HFFc6 (cell line): ENCODE measurements around the gene ITGB6. TPM values are rescaled to one million over a fixed set of nuclear protein-coding genes. Genes with fewer than 3 reads are reported as not detected.
A peak's percentile ranks its signal among the peaks of the same experiment; 100 is the strongest.

Source experiments
- DNase-seq: peaks from one replicate; pipeline ENCODE4 v3.0.0-alpha.2; 2018
- H3K27ac Mint-ChIP-seq: 2 replicates; pipeline ENCODE4 v1.8.0; 2020; ENCODE audit warnings: mild to moderate bottlenecking, mixed read lengths
- H3K27me3 Mint-ChIP-seq: 2 replicates; pipeline ENCODE4 v1.8.0; 2021; ENCODE audit warnings: mild to moderate bottlenecking, moderate library complexity, mixed read lengths; ENCODE audit not compliant: insufficient read depth
- H3K36me3 Mint-ChIP-seq: 2 replicates; pipeline ENCODE4 v1.8.0; 2021; ENCODE audit warnings: low read depth, mixed read lengths
- H3K4me1 Mint-ChIP-seq: 2 replicates; pipeline ENCODE4 v1.8.0; 2020; ENCODE audit warnings: low read depth, mixed read lengths
- H3K4me3 Mint-ChIP-seq: 2 replicates; pipeline ENCODE4 v1.8.0; 2020; ENCODE audit warnings: mild to moderate bottlenecking, moderate library complexity, mixed read lengths
- H3K9me3 Mint-ChIP-seq: 2 replicates; pipeline ENCODE4 v1.8.0; 2020; ENCODE audit warnings: mild to moderate bottlenecking, mixed read lengths
- total RNA-seq, 6 experiments: library from RNA; stranded (reverse); fragmentation: NEBNext Ultra II Directional; extraction: Animal tissue kit (Norgen Biotek cat#: 25700); gene quantifications; 2 replicates in 1 of 6; 3 replicates in 5 of 6; pipeline ENCODE4 v1.2.3, GENCODE V29; 2021
- TF ChIP-seq, protein P1 (sequence below): fragments of 200-600 bp; sonication (generic); IDR thresholded peaks from 2 replicates; pipeline ENCODE4 v1.5.0; 2021; ENCODE audit warnings: antibody characterized with exemption, mild to moderate bottlenecking

The ITGB6 gene
- total RNA-seq, 6 experiments from 2014 or later, result 0.33 TPM; not detected in 4

DNA sequence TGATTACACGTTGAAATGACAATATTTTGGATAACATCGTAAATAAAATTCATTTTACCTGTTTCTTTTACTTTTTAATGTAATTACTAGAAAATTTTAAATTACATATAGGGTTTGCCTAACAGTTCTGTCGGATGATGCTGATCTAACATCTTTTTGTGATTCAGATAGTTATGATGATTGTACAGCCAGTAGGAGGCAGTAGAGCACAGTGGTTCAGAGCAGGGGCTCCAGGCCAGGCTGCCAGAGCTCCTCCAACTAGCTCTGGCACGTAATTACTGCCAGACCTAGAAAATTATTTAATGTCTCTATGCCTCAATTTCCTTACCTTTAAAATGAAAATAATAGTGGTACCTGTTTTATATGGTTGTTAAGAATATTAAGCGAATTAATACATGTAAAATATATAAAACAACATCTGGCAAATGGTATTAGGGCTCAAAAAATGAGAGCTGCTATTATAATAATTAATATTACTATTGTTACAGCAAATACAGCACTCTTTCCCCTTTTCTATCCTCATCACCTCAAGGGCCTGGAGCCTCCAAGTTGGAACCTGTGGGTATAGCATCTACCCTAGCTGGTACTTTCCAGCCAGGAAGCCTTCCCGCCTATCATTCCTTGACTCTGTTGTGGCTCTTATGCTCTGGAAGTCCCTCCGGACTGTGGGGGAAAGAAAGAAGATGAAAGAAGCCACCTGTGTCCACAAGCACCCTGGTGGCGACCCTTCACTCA, 90.0 kb downstream of the ITGB6 start:
- no peak overlapping the region for H3K4me3 Mint-ChIP-seq
- no peaks in the 10 kb centered on the region for H3K27me3 Mint-ChIP-seq
- no peaks in the 10 kb centered on the region for H3K9me3 Mint-ChIP-seq
- H3K4me1 Mint-ChIP-seq, result peaks cover 9% of the 10 kb centered on the region
- TF ChIP-seq, protein P1, sequence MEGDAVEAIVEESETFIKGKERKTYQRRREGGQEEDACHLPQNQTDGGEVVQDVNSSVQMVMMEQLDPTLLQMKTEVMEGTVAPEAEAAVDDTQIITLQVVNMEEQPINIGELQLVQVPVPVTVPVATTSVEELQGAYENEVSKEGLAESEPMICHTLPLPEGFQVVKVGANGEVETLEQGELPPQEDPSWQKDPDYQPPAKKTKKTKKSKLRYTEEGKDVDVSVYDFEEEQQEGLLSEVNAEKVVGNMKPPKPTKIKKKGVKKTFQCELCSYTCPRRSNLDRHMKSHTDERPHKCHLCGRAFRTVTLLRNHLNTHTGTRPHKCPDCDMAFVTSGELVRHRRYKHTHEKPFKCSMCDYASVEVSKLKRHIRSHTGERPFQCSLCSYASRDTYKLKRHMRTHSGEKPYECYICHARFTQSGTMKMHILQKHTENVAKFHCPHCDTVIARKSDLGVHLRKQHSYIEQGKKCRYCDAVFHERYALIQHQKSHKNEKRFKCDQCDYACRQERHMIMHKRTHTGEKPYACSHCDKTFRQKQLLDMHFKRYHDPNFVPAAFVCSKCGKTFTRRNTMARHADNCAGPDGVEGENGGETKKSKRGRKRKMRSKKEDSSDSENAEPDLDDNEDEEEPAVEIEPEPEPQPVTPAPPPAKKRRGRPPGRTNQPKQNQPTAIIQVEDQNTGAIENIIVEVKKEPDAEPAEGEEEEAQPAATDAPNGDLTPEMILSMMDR, result peak; percentile 95
- no peak overlapping the region for H3K27ac Mint-ChIP-seq
- H3K36me3 Mint-ChIP-seq, result no peaks in the 10 kb centered on the region
- DNase-seq, result peak; percentile 79

DNA sequence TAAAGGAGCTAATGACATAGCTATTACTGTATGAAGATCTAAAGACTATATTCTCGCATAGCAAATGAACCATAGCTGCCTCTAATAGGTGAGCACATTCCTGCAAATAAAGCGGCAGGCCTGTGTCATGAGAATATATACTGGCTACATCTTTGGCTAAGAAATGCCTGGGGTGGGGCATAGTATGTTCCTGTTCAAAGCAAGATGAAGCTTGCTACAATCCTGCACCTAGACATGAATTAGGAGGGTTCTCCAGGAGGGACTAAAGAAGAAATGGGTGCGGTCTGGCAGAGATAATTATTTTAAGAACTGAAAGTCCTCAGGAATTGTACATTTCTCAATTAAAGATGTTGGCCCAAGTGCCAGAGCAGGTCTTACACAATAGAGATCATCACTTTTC, 90.8 kb downstream of the ITGB6 start:
- H3K9me3 Mint-ChIP-seq, result no peaks in the 10 kb centered on the region
- H3K27me3 Mint-ChIP-seq, result no peaks in the 10 kb centered on the region
- no peak overlapping the region for H3K4me3 Mint-ChIP-seq
- peaks cover 8% of the 10 kb centered on the region for H3K4me1 Mint-ChIP-seq
- no peak overlapping the region for H3K27ac Mint-ChIP-seq
- TF ChIP-seq, protein P1, result no peak
- no peaks in the 10 kb centered on the region for H3K36me3 Mint-ChIP-seq
- no peak for DNase-seq

DNA sequence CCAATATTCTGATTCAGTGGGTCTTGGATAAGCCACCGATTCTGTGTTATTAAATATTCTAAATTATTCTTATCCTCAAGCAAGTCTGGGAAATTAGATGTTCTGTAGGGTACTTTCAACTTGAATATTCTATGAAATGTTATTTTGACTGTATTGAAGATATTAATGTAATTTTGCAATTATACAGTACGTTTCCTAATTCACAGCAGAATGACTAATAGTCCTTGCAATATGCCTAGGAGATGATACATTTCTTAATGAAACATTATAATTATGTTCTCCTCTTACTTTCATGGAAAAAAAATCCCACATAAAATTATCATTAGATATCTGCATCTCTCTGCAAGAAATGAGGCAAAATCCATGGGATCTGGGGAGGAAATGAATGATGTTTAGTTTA, 91.4 kb downstream of the ITGB6 start:
- H3K9me3 Mint-ChIP-seq, result no peaks in the 10 kb centered on the region
- no peaks in the 10 kb centered on the region for H3K27me3 Mint-ChIP-seq
- DNase-seq, result no peak
- TF ChIP-seq, protein P1, result no peak
- no peaks in the 10 kb centered on the region for H3K36me3 Mint-ChIP-seq
- peaks cover 10% of the 10 kb centered on the region; the same call in 1 of the 2 replicates for H3K4me1 Mint-ChIP-seq
- no peak overlapping the region for H3K4me3 Mint-ChIP-seq
- H3K27ac Mint-ChIP-seq, result no peak overlapping the region

DNA sequence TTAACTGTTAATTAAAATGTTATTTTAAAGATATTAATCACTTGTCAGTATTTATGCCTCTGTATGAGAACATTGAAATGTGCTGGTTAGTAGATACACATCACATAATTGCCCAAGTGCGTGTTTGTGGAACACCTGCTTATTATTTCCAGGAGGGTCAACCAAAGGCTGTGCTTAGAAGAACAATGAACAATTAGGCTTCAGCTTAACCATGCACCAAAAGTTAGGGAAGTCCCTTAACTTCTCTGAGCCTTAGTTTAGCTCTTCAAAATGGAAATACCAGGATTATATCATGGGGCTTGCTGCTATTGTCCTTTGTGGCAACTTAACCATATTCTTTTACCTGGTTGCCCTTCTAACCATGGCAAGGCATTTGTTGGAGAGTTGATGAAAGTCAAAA, 94.7 kb downstream of the ITGB6 start:
- H3K4me1 Mint-ChIP-seq, result peaks cover 31% of the 10 kb centered on the region

DNA sequence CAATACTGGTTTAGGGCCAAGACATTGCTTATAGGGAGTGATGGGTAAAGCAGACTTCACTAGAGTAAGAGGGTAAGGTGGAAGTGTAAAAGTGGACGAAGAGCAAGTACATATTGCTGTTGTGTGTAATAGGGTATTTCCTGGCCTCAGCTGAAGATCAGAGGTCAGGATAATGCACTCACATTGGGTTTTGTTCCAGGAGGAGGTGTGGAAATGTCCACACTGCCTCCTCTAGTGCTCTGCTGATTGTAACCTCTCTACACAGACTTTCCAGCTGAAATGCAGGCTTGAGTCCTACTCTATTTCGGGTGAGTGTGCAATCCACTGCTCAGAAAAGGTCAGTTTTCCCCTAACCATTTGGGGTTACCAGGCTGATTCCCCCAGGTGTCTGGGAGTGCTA, 96.0 kb downstream of the ITGB6 start:
- no peak overlapping the region for H3K27ac Mint-ChIP-seq
- H3K4me1 Mint-ChIP-seq, result peaks cover 30% of the 10 kb centered on the region
- H3K9me3 Mint-ChIP-seq, result no peaks in the 10 kb centered on the region
- DNase-seq, result no peak
- no peaks in the 10 kb centered on the region for H3K36me3 Mint-ChIP-seq
- no peaks in the 10 kb centered on the region for H3K27me3 Mint-ChIP-seq
- H3K4me3 Mint-ChIP-seq, result no peak overlapping the region
- TF ChIP-seq, protein P1, result no peak

More for the DNA sequence above, 94.7 kb downstream of the ITGB6 start:
- Mint-ChIP-seq H3K27ac (no peak overlapping the region), H3K36me3 (no peaks in the 10 kb centered on the region), H3K4me3 (no peak overlapping the region), H3K27me3 (no peaks in the 10 kb centered on the region), H3K9me3 (no peaks in the 10 kb centered on the region)
- DNase-seq, result no peak
- TF ChIP-seq, protein P1, result no peak
